Peyer's patch (tissue), 4 donors: ENCODE results near the gene AUTS2.

ENCODE experiments used
- CTCF ChIP-seq, 6 experiments: fragments of 450-650 bp in 4 of 6; fragments of 200-600 bp in 2 of 6; sonication (generic) in 1 of 6; IDR thresholded peaks; one replicate each; pipeline ENCODE4 v1.5.1; 2017 to 2019; ENCODE audit warnings: antibody characterized with exemption in 6 of 6, mild to moderate bottlenecking in 3 of 6, moderate library complexity in 1 of 6
- POLR2A ChIP-seq, 2 donors: fragments of 450-650 bp; IDR thresholded peaks; one replicate each; pipeline ENCODE4 v1.5.1; 2017; ENCODE audit warnings: antibody characterized with exemption in 2 of 2, mild to moderate bottlenecking in 2 of 2, moderate library complexity in 2 of 2

- TF ChIP-seq POLR2A (IDR thresholded peaks at IDR 0.05) (no peak), CTCF (IDR thresholded peaks at IDR 0.05) (no peak)
These were observed 34.0 kb downstream of the AUTS2 start for GRCh38 chr7:69632280-69632679.
